Keratinocyte (primary cell): ENCODE data around the gene MUC2. TPM values are rescaled to one million over a fixed set of nuclear protein-coding genes. Genes with fewer than 3 reads are reported as not detected.

Experiments used
- DNase-seq: peaks from one replicate; pipeline ENCODE4 v3.0.0-alpha.2; 2011; ENCODE audit warnings: low read depth, missing footprints, low spot score
- FAIRE-seq: peaks from 2 replicates; lab custom pipeline; 2011; peaks lifted over from hg19 to GRCh38; lab: Jason Lieb, UNC
- H2AFZ ChIP-seq: 2 replicates; pipeline ENCODE4 v1.6.0; 2012; ENCODE audit warnings: low read length, control low read depth, inconsistent platforms; ENCODE audit not compliant: control insufficient read depth
- H3K27ac ChIP-seq: 2 replicates; pipeline ENCODE4 v1.5.1; 2011; ENCODE audit warnings: low read length; ENCODE audit not compliant: control insufficient read depth, insufficient read depth
- H3K27me3 ChIP-seq: 3 replicates; pipeline ENCODE4 v1.6.0; 2011; ENCODE audit warnings: low read length; ENCODE audit not compliant: control insufficient read depth, insufficient read depth; ENCODE audit errors: extremely low read depth
- H3K36me3 ChIP-seq, 2 experiments: 2 replicates in 1 of 2; 3 replicates in 1 of 2; pipeline ENCODE4 v1.5.1; 2011; ENCODE audit warnings: low read length in 2 of 2, mild to moderate bottlenecking in 1 of 2; ENCODE audit not compliant: control insufficient read depth in 2 of 2, insufficient read depth in 2 of 2; ENCODE audit errors: extremely low read depth in 1 of 2
- H3K4me1 ChIP-seq: 3 replicates; pipeline ENCODE4 v1.5.1; 2011; ENCODE audit warnings: low read length; ENCODE audit not compliant: control insufficient read depth, insufficient read depth; ENCODE audit errors: extremely low read depth
- H3K4me2 ChIP-seq: 3 replicates; pipeline ENCODE4 v1.6.0; 2011; ENCODE audit warnings: low read depth, low read length; ENCODE audit not compliant: control insufficient read depth, insufficient read depth; ENCODE audit errors: extremely low read depth
- H3K4me3 ChIP-seq, 3 experiments: fragments of 200-600 bp in 1 of 3; sonication (generic) in 1 of 3; 2 replicates in 2 of 3; 3 replicates in 1 of 3; pipeline ENCODE4 v1.5.1; 2011 to 2016; ENCODE audit warnings: low read length in 3 of 3, mild to moderate bottlenecking in 3 of 3, control low read depth in 2 of 3, inconsistent platforms in 1 of 3, low read depth in 1 of 3, mixed read lengths in 1 of 3, mixed run types in 1 of 3, moderate library complexity in 1 of 3; ENCODE audit not compliant: control insufficient read depth in 2 of 3, insufficient read depth in 2 of 3; ENCODE audit errors: extremely low read depth in 1 of 3
- H3K79me2 ChIP-seq: 2 replicates; pipeline ENCODE4 v1.6.0; 2012; ENCODE audit warnings: low read length; ENCODE audit not compliant: control insufficient read depth, insufficient read depth
- H3K9ac ChIP-seq: 3 replicates; pipeline ENCODE4 v1.6.0; 2011; ENCODE audit warnings: low read length; ENCODE audit not compliant: control insufficient read depth, insufficient read depth; ENCODE audit errors: extremely low read depth
- H3K9me1 ChIP-seq: 3 replicates; pipeline ENCODE4 v1.6.0; 2011; ENCODE audit warnings: low read length; ENCODE audit not compliant: control insufficient read depth, insufficient read depth; ENCODE audit errors: extremely low read depth
- H3K9me3 ChIP-seq: 2 replicates; pipeline ENCODE4 v1.5.1; 2012; ENCODE audit warnings: low read depth, low read length; ENCODE audit not compliant: control insufficient read depth
- H4K20me1 ChIP-seq: 3 replicates; pipeline ENCODE4 v1.6.0; 2011; ENCODE audit warnings: low read length; ENCODE audit not compliant: control insufficient read depth, insufficient read depth; ENCODE audit errors: extremely low read depth
- CTCF ChIP-seq, 3 experiments: IDR thresholded peaks in 1 of 3; conservative IDR thresholded peaks in 1 of 3; optimal IDR thresholded peaks in 1 of 3; 2 replicates in 2 of 3; 3 replicates in 1 of 3; pipeline versions ENCODE3 to v1.5.1; 2011; ENCODE audit warnings: low read length in 3 of 3, mild to moderate bottlenecking in 3 of 3, moderate library complexity in 2 of 3, control low read depth in 1 of 3, inconsistent platforms in 1 of 3; ENCODE audit not compliant: insufficient read depth in 2 of 3; ENCODE audit errors: extremely low read depth in 1 of 3
- EZH2 ChIP-seq: IDR thresholded peaks from one replicate; pipeline ENCODE4 v1.6.1; 2012; ENCODE audit warnings: inconsistent platforms, mild to moderate bottlenecking, low read length, moderate library complexity
- dilution Hi-C: fragments of 300-500 bp; cut with MboI; formaldehyde crosslinking; loops from one replicate; pipeline ENCODE4 v1.7.0; 2020; ENCODE audit warnings: low sequenced_read_pairs; ENCODE audit not compliant: extremely low pct_ligation_motif_present
- polyA plus RNA-seq, 5 experiments: library from polyadenylated mRNA; depleted of rRNA in 3 of 5; stranded (reverse) in 3 of 5; stranded (forward) in 1 of 5; unstranded in 1 of 5; fragments of >200 nt; gene quantifications; 1 replicate in 1 of 5; 2 replicates in 3 of 5; 3 replicates in 1 of 5; pipeline versions ENCODE4 v1.2.1 to v1.2.3, GENCODE V29; 2011 to 2012; ENCODE audit warnings: missing spikeins in 2 of 5, low read depth in 1 of 5, low replicate concordance in 1 of 5

MUC2 gene
- polyA plus RNA-seq, 1 donor (not counting 4 experiments of a cell fraction or from before 2014, with no cell fraction given) = not detected

DNA sequence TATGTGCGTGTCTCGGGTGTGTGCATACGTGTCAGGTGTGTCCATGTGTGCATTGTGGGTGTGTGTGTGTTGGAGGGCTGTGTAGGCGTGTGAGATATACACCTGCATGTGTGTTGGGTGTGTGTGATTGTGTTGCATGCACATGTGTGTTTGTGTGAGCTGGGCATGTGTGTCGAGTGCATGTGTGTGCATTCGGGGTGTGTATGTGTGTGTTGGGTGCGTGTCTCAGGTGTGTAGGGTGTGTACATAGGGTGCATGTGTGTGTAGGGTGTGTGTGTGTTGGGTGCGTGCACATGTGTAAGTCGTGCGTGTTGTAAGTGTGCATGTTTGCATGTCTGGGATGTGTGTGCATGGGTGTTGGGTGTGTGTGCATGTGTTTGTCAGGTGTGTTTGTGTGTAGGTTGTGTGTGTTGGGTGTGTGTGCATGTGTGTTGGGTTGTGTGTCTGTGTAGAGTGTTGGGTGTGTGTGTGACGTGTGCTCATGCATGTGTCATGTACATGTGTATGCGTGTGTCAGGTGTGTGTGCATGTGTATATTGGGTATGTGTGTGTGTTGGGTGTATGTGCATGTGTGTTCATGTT, 42.3 kb upstream of the MUC2 start:
- Histone ChIP-seq H2AFZ (no peak overlapping the region), H3K9me3 (no peaks in the 10 kb centered on the region), H4K20me1 (no peaks in the 10 kb centered on the region), H3K9me1 (no peaks in the 10 kb centered on the region), H3K4me1 (no peaks in the 10 kb centered on the region), H3K27ac (no peak overlapping the region), H3K4me3 (no peak overlapping the region), H3K27me3 (peaks cover 14% of the 10 kb centered on the region), H3K9ac (no peak overlapping the region), H3K79me2 (no peaks in the 10 kb centered on the region), H3K4me2 (no peak overlapping the region), H3K36me3 (no peaks in the 10 kb centered on the region)
- DNase-seq = no peak
- FAIRE-seq = no peak
- dilution Hi-C loops = no loop called here
- TF ChIP-seq CTCF (optimal IDR thresholded peaks at IDR 0.05 in 1 of 3, IDR thresholded peaks at IDR 0.05 in 1 of 3, conservative IDR thresholded peaks at IDR 0.05 in 1 of 3; ENCODE audit: extremely low read depth in 1 of 3, insufficient read depth in 2 of 3, low read length in 3 of 3) (no peak), EZH2 (no peak)

GRCh38 chr11:1033016-1033798, 41.5 kb upstream of the MUC2 start:
- Histone ChIP-seq H3K9ac (no peak overlapping the region), H3K27me3 (peaks cover 14% of the 10 kb centered on the region), H3K36me3 (no peaks in the 10 kb centered on the region), H4K20me1 (no peaks in the 10 kb centered on the region), H3K79me2 (no peaks in the 10 kb centered on the region), H3K9me1 (no peaks in the 10 kb centered on the region), H3K27ac (no peak overlapping the region), H3K4me1 (no peaks in the 10 kb centered on the region), H3K4me3 (no peak overlapping the region), H3K4me2 (no peak overlapping the region), H2AFZ (no peak overlapping the region), H3K9me3 (no peaks in the 10 kb centered on the region)
- TF ChIP-seq EZH2 (no peak), CTCF (optimal IDR thresholded peaks at IDR 0.05 in 1 of 3, IDR thresholded peaks at IDR 0.05 in 1 of 3, conservative IDR thresholded peaks at IDR 0.05 in 1 of 3; ENCODE audit: extremely low read depth in 1 of 3, insufficient read depth in 2 of 3, low read length in 3 of 3) (no peak)
- DNase-seq = no peak
- no peak for FAIRE-seq
- dilution Hi-C loops = no loop called here
